Karpas-422 (cell line): ENCODE measurements around the gene HOXD11. TPM values are rescaled to one million over a fixed set of nuclear protein-coding genes. Genes with fewer than 3 reads are reported as not detected.

ENCODE experiments used
- DNase-seq: peaks from one replicate; pipeline ENCODE4 v3.0.0-alpha.2; 2015
- H2AFZ ChIP-seq: fragments of 200-600 bp; sonication (generic); 2 replicates; pipeline ENCODE4 v1.6.1; 2014; ENCODE audit warnings: antibody characterized with exemption, low read length, mixed read lengths
- H3K27ac ChIP-seq: fragments of 200-600 bp; sonication (generic); 2 replicates; pipeline ENCODE4 v1.5.1; 2014; ENCODE audit warnings: mild to moderate bottlenecking, low read length, moderate library complexity
- H3K27me3 ChIP-seq: fragments of 200-600 bp; sonication (generic); 2 replicates; pipeline ENCODE4 v1.6.1; 2014; ENCODE audit warnings: low read length, mixed read lengths
- H3K36me3 ChIP-seq: fragments of 200-600 bp; sonication (generic); 2 replicates; pipeline ENCODE4 v1.6.1; 2014; ENCODE audit warnings: low read length, mixed read lengths; ENCODE audit not compliant: insufficient read depth
- H3K4me1 ChIP-seq: fragments of 200-600 bp; sonication (generic); 2 replicates; pipeline ENCODE4 v1.6.1; 2014; ENCODE audit warnings: mild to moderate bottlenecking, low read length, mixed read lengths
- H3K4me2 ChIP-seq: fragments of 200-600 bp; sonication (generic); 2 replicates; pipeline ENCODE4 v1.6.1; 2014; ENCODE audit warnings: low read length, low read depth, mild to moderate bottlenecking; ENCODE audit not compliant: poor library complexity, severe bottlenecking
- H3K4me3 ChIP-seq: fragments of 200-600 bp; sonication (generic); 2 replicates; pipeline ENCODE4 v1.5.1; 2014; ENCODE audit warnings: mild to moderate bottlenecking, antibody characterized with exemption, low read length, mixed read lengths
- H3K79me2 ChIP-seq: fragments of 200-600 bp; sonication (generic); 2 replicates; pipeline ENCODE4 v1.6.1; 2014; ENCODE audit warnings: mild to moderate bottlenecking, low read length, mixed read lengths
- H3K9ac ChIP-seq: fragments of 200-600 bp; sonication (generic); 2 replicates; pipeline ENCODE4 v1.6.0; 2014; ENCODE audit warnings: low read length
- H3K9me2 ChIP-seq: fragments of 200-600 bp; sonication (generic), shearing (Covaris generic); replicated peaks from 2 replicates; pipeline ENCODE4 v1.6.0; 2014; ENCODE audit warnings: mild to moderate bottlenecking, low read length, moderate library complexity; ENCODE audit not compliant: insufficient read depth
- H3K9me3 ChIP-seq: fragments of 300-700, 200-600 bp; sonication (generic); 2 replicates; pipeline ENCODE4 v1.6.1; 2014; ENCODE audit warnings: low read length, mixed read lengths
- H4K20me1 ChIP-seq: fragments of 200-600 bp; sonication (generic); 2 replicates; pipeline ENCODE4 v1.6.1; 2014; ENCODE audit warnings: mild to moderate bottlenecking, antibody characterized with exemption, low read length, low read depth; ENCODE audit not compliant: insufficient read depth
- total RNA-seq: library from RNA; depleted of rRNA; stranded (reverse); fragments of >200 nt; shearing (Covaris generic); gene quantifications from 2 replicates; pipeline ENCODE4 v1.2.3, GENCODE V29; 2014; ENCODE audit warnings: low replicate concordance

HOXD11 gene
- total RNA-seq, 1 experiment from 2014 or later, result not detected

GRCh38 chr2:176090862-176091261, 16.2 kb upstream of the HOXD11 start:
- no peak overlapping the region for H3K4me3 ChIP-seq
- DNase-seq, result no peak
- no peaks in the 10 kb centered on the region for H3K27me3 ChIP-seq

DNA sequence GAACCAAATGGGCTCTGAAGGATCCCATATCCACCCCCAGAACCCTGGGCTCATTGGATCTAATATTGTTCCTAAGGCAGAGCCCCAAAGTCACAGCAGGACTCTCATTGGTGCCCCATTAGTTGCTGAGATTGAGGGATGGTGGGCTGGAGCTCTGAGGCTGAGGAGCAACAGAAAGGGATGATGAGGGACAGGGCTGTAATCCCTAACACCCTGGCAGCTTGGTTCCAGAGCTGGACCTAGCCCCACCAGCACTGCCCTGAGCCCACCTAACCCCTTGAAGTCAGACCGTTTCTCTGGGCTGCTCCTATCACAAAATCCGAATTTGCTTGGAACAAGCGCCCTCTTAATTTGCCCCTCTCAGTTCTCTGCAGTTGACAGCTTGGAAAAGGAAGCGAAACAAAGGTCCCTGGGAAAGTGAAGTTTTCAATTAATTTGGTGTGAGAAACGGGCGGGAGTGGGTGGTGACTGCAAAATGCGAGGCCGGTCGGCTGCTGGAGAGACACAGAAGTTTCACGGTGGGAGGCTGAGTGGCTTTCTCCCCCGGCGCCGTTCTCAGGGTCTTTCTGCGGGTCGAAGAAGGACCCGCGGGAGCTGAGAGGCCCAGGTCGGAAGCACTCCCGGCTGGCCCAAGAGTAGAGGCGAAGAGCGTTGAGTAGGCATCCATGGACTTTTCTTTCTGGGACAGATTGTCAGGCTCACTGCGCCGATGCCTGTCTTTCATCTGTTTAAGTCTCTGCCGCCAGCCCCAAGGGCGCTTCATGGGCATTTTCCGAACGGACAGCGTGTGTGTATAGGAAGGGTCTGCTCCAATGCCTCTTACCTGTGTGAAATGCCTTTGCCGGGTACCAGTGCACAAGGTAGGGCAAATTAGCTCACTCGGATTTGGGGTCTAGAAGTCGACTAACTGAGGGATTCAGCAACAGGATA, 15.5 kb upstream of the HOXD11 start:
- peaks cover 4% of the 10 kb centered on the region for H3K4me1 ChIP-seq
- no peak overlapping the region for H3K4me3 ChIP-seq
- no peaks in the 10 kb centered on the region for H3K36me3 ChIP-seq
- no peak overlapping the region for H3K9ac ChIP-seq
- no peak overlapping the region for H3K27ac ChIP-seq
- H3K9me3 ChIP-seq, result no peaks in the 10 kb centered on the region
- no peak overlapping the region for H3K4me2 ChIP-seq
- H4K20me1 ChIP-seq, result no peaks in the 10 kb centered on the region
- no peak overlapping the region for H2AFZ ChIP-seq
- H3K79me2 ChIP-seq, result no peaks in the 10 kb centered on the region
- no peaks in the 10 kb centered on the region for H3K27me3 ChIP-seq
- DNase-seq, result no peak
- H3K9me2 ChIP-seq, result no peaks in the 10 kb centered on the region

More at GRCh38 chr2:176090862-176091261, 16.2 kb upstream of the HOXD11 start:
- no peaks in the 10 kb centered on the region for H3K9me3 ChIP-seq
- H3K9me2 ChIP-seq, result no peaks in the 10 kb centered on the region
- no peak overlapping the region for H3K27ac ChIP-seq
- H4K20me1 ChIP-seq, result no peaks in the 10 kb centered on the region
- H3K4me1 ChIP-seq, result no peaks in the 10 kb centered on the region
- H3K79me2 ChIP-seq, result no peaks in the 10 kb centered on the region
- H2AFZ ChIP-seq, result no peak overlapping the region
- no peak overlapping the region for H3K4me2 ChIP-seq
- no peak overlapping the region for H3K9ac ChIP-seq
- H3K36me3 ChIP-seq, result no peaks in the 10 kb centered on the region

DNA sequence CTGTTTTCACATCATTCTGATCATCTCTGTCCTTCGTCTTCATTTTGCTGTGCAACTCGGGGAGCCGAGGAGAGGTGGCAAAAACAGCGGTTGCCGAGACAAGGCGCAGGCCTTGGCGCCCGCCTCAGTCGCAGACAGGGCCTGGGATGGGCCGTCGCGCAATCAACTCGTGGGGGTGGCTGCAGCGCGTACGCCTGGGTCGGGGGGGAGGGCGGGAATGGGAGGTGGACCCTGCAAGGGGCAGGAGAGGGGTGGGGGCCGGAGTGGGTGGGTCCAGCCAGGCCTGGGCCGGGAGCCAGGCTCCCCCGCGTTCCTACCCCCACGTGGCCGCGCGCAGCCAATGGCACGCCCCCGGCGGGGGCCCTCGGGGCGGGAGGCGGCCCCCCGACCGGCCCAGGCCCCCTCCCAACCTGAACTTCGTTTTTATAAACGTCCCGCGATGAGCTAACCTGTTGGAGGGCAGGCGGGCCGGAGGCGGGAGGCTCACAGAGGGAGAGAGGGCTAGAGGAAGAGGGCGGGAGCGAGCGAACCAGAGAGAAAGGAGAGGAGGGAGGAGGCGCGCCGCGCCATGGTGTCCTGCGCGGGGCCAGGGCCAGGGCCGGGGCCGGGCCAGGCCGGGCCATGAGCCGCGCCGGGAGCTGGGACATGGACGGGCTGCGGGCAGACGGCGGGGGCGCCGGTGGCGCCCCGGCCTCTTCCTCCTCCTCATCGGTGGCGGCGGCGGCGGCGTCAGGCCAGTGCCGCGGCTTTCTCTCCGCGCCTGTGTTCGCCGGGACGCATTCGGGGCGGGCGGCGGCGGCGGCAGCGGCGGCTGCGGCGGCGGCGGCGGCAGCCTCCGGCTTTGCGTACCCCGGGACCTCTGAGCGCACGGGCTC, 14.6 kb upstream of the HOXD11 start, which contains the start of gene HOXD13:
Gene HOXD13 (plus strand): TSS at position 452 of the 875 bp plus-strand sequence. CDS start 170 bp downstream, at position 622.
- no peaks in the 10 kb centered on the region for H3K36me3 ChIP-seq
- H4K20me1 ChIP-seq, result no peaks in the 10 kb centered on the region
- no peak within 1 kb of the TSS for H3K27ac ChIP-seq
- peaks cover 12% of the 10 kb centered on the region for H3K4me1 ChIP-seq
- no peaks in the 10 kb centered on the region for H3K9me2 ChIP-seq
- no peak for DNase-seq
- H3K9me3 ChIP-seq, result no peaks in the 10 kb centered on the region
- H3K9ac ChIP-seq, result no peak within 1 kb of the TSS
- no peaks in the 10 kb centered on the region for H3K27me3 ChIP-seq
- H3K4me3 ChIP-seq, result no peak within 1 kb of the TSS
- H3K4me2 ChIP-seq, result no peak within 1 kb of the TSS
- H3K79me2 ChIP-seq, result no peaks in the 10 kb centered on the region
- H2AFZ ChIP-seq, result no peak within 1 kb of the TSS

- Histone ChIP-seq H3K36me3 (no peaks in the 10 kb centered on the region), H3K27ac (no peak overlapping the region), H3K9me2 (no peaks in the 10 kb centered on the region), H4K20me1 (no peaks in the 10 kb centered on the region), H3K27me3 (no peaks in the 10 kb centered on the region), H3K9me3 (no peaks in the 10 kb centered on the region), H3K4me2 (no peak overlapping the region), H3K4me1 (peaks cover 17% of the 10 kb centered on the region), H2AFZ (no peak overlapping the region), H3K4me3 (no peak overlapping the region), H3K9ac (no peak overlapping the region), H3K79me2 (no peaks in the 10 kb centered on the region)
- no peak for DNase-seq
Measured at GRCh38 chr2:176093145-176093897, 13.8 kb upstream of the HOXD11 start.

- no peaks in the 10 kb centered on the region for H3K9me2 ChIP-seq
- peaks cover 17% of the 10 kb centered on the region for H3K4me1 ChIP-seq
- DNase-seq, result no peak
- no peak overlapping the region for H3K9ac ChIP-seq
- no peak overlapping the region for H3K4me2 ChIP-seq
- H3K79me2 ChIP-seq, result no peaks in the 10 kb centered on the region
- H3K27ac ChIP-seq, result no peak overlapping the region
- no peaks in the 10 kb centered on the region for H3K27me3 ChIP-seq
- no peaks in the 10 kb centered on the region for H4K20me1 ChIP-seq
- H3K4me3 ChIP-seq, result no peak overlapping the region
- H3K9me3 ChIP-seq, result no peaks in the 10 kb centered on the region
- H3K36me3 ChIP-seq, result no peaks in the 10 kb centered on the region
- no peak overlapping the region for H2AFZ ChIP-seq
Measured at GRCh38 chr2:176093898-176094249, 13.2 kb upstream of the HOXD11 start.

DNA sequence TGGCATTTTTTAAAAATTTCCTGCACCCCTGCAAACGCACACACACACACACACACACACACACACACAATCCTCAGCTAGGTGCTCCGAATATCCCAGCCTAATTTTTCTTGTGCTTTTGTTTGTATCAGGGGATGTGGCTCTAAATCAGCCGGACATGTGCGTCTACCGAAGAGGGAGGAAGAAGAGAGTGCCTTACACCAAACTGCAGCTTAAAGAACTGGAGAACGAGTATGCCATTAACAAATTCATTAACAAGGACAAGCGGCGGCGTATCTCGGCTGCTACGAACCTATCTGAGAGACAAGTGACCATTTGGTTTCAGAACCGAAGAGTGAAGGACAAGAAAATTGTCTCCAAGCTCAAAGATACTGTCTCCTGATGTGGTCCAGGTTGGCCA, 12.7 kb upstream of the HOXD11 start:
- DNase-seq, result no peak

DNA sequence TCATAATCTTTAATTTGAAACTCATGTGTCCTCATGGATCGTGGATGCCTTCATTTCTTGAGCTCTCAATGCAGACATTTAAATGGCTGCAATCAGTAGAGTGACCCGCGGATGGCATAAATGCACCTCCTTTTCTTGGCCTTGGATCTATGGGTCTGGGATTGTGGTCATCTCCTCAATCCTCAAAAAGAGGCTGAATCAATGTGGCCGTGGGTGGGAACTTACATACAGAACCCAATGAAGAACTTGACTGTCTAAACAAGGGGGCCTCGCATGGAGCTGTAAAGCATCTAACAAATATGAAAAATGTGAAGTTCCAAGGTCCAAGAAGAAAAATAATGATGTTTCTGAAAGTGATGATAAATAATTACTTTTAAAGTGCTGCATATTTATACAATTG, 11.7 kb upstream of the HOXD11 start:
- H3K36me3 ChIP-seq, result no peaks in the 10 kb centered on the region
- no peak overlapping the region for H3K4me2 ChIP-seq
- no peaks in the 10 kb centered on the region for H3K27me3 ChIP-seq
- no peak for DNase-seq
- H3K9me3 ChIP-seq, result no peaks in the 10 kb centered on the region
- no peaks in the 10 kb centered on the region for H3K9me2 ChIP-seq
- no peak overlapping the region for H3K9ac ChIP-seq
- H3K4me3 ChIP-seq, result no peak overlapping the region
- H3K79me2 ChIP-seq, result no peaks in the 10 kb centered on the region
- H2AFZ ChIP-seq, result no peak overlapping the region
- H3K4me1 ChIP-seq, result peaks cover 17% of the 10 kb centered on the region
- H3K27ac ChIP-seq, result no peak overlapping the region
- H4K20me1 ChIP-seq, result no peaks in the 10 kb centered on the region

More for the DNA sequence above, 12.7 kb upstream of the HOXD11 start:
- no peaks in the 10 kb centered on the region for H3K79me2 ChIP-seq
- no peaks in the 10 kb centered on the region for H3K9me2 ChIP-seq
- H3K27ac ChIP-seq, result no peak overlapping the region
- H3K9ac ChIP-seq, result no peak overlapping the region
- no peaks in the 10 kb centered on the region for H3K9me3 ChIP-seq
- no peak overlapping the region for H3K4me2 ChIP-seq
- H3K36me3 ChIP-seq, result no peaks in the 10 kb centered on the region
- no peak overlapping the region for H2AFZ ChIP-seq
- H3K4me3 ChIP-seq, result no peak overlapping the region
- no peaks in the 10 kb centered on the region for H3K27me3 ChIP-seq
- H3K4me1 ChIP-seq, result peaks cover 17% of the 10 kb centered on the region
- H4K20me1 ChIP-seq, result no peaks in the 10 kb centered on the region
